Subcutaneous abdominal adipose tissue (tissue), 5 donors: ENCODE data around the gene CCNG2.
"Not testable (repeated sequence)": the region's sequence is repeated elsewhere in the genome, so short reads cannot be mapped to it uniquely, and the experiment has no call there.

ENCODE experiments used
- H3K27ac ChIP-seq: one replicate; pipeline ENCODE4 v1.7.0; 2013; ENCODE audit warnings: low read depth, mild to moderate bottlenecking, inconsistent platforms, low read length, moderate library complexity
- H3K27me3 ChIP-seq, 5 donors: one replicate each; pipeline ENCODE4 v1.7.0; 2013; ENCODE audit warnings: low read length in 5 of 5, inconsistent platforms in 1 of 5; ENCODE audit not compliant: control insufficient read depth in 5 of 5, insufficient read depth in 4 of 5
- H3K36me3 ChIP-seq, 5 donors: one replicate each; pipeline ENCODE4 v1.7.0; 2013; ENCODE audit warnings: low read length in 5 of 5; ENCODE audit not compliant: control insufficient read depth in 5 of 5, insufficient read depth in 5 of 5
- H3K4me1 ChIP-seq, 5 donors: one replicate each; pipeline ENCODE4 v1.7.0; 2013; ENCODE audit warnings: low read length in 5 of 5, mild to moderate bottlenecking in 3 of 5, moderate library complexity in 1 of 5; ENCODE audit not compliant: control insufficient read depth in 5 of 5, insufficient read depth in 5 of 5
- H3K4me3 ChIP-seq, 5 donors: one replicate each; pipeline ENCODE4 v1.7.0; 2013; ENCODE audit warnings: low read length in 5 of 5, low read depth in 1 of 5
- H3K9ac ChIP-seq, 5 donors: one replicate each; pipeline ENCODE4 v1.7.0; 2013; ENCODE audit warnings: low read length in 5 of 5, mild to moderate bottlenecking in 4 of 5, moderate library complexity in 3 of 5
- H3K9me3 ChIP-seq, 5 donors: one replicate each; pipeline ENCODE4 v1.7.0; 2013; ENCODE audit warnings: low read length in 5 of 5; ENCODE audit not compliant: control insufficient read depth in 5 of 5
- donor health status: healthy.
- donor health status: healthy.
- donor health status: healthy.
- donor health status: healthy.
- donor health status: healthy.

Gene CCNG2

DNA sequence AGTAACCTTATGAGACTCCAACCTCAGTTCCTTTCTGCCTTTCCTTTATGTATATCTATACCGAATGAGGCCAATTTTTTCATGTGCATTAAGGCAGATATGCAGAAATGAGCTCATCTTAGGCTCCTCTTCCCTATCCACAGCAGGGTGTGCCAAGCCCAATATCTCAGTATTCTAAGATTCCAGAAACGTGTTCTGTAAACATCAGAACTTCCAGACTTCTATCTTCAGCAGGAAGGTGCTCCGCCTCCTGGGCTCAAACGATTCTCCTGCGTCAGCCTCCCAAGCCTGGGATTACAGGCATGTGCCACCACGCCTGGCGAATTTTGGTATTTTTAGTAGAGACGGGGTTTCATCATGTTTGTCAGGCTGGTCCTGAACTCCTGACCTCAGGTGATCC, 31.0 kb upstream of the CCNG2 start:
- peaks cover 0 to 6% (median 0%) of the 10 kb centered on the region in 5 donors for H3K9me3 ChIP-seq
- H3K36me3 ChIP-seq = no peaks in the 10 kb centered on the region
- no peak overlapping the region for H3K9ac ChIP-seq
- peaks cover 0 to 3% (median 0%) of the 10 kb centered on the region in 5 donors for H3K27me3 ChIP-seq
- peaks cover 0 to 16% (median 3%) of the 10 kb centered on the region in 5 donors for H3K4me1 ChIP-seq
- no peak overlapping the region for H3K27ac ChIP-seq
- no peak overlapping the region for H3K4me3 ChIP-seq

DNA sequence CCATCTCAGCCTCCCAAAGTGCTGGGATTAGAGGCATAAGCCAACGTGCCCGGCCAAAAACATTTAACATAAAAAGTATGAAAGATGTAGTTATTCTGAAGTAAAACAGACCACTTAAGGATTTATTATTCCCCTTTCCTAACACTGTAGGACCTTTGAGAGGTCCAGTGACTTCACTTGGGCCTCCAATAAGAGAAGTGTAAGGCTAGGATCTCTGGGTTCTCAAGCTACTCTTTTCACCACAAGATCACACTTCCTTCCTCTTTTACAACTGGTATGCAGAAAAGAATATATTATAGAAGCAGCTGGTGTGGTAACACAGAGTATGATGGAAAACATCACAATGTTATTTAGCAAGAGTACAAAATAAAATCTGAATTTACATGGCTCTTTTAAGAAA, 30.2 kb upstream of the CCNG2 start:
- no peaks in the 10 kb centered on the region for H3K36me3 ChIP-seq
- peaks cover 0 to 16% (median 3%) of the 10 kb centered on the region in 5 donors for H3K4me1 ChIP-seq

DNA sequence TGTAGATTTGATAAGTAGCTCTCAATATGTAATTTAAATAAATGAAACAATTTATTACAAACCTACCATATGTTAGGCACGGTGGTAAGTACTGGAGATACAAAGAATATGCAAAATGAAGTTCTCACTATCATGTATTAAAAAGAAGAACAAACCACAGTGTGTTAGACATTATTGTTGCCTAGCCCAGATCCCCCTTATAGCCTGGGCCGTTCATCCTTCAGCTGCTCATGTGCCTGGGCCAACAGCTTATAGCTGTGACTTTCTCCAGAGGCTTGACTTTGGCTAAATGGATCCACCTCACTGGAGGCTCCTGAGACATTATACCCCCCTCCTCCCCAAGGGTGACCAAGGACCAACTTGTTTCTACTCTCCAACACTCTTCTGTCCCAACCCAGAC, 29.8 kb upstream of the CCNG2 start:
- H3K9me3 ChIP-seq = peaks cover 0 to 3% (median 0%) of the 10 kb centered on the region in 5 donors
- H3K27me3 ChIP-seq = no peaks in the 10 kb centered on the region
- peaks cover 0 to 16% (median 3%) of the 10 kb centered on the region in 5 donors for H3K4me1 ChIP-seq
- no peak overlapping the region for H3K4me3 ChIP-seq
- H3K36me3 ChIP-seq = no peaks in the 10 kb centered on the region
- no peak overlapping the region for H3K9ac ChIP-seq
- H3K27ac ChIP-seq = no peak overlapping the region

More for the DNA sequence above, 30.2 kb upstream of the CCNG2 start:
- H3K9me3 ChIP-seq = peaks cover 0 to 3% (median 0%) of the 10 kb centered on the region in 5 donors
- no peak overlapping the region for H3K4me3 ChIP-seq
- H3K27me3 ChIP-seq = peaks cover 0 to 1% (median 0%) of the 10 kb centered on the region in 5 donors
- no peak overlapping the region for H3K9ac ChIP-seq
- no peak overlapping the region for H3K27ac ChIP-seq

DNA sequence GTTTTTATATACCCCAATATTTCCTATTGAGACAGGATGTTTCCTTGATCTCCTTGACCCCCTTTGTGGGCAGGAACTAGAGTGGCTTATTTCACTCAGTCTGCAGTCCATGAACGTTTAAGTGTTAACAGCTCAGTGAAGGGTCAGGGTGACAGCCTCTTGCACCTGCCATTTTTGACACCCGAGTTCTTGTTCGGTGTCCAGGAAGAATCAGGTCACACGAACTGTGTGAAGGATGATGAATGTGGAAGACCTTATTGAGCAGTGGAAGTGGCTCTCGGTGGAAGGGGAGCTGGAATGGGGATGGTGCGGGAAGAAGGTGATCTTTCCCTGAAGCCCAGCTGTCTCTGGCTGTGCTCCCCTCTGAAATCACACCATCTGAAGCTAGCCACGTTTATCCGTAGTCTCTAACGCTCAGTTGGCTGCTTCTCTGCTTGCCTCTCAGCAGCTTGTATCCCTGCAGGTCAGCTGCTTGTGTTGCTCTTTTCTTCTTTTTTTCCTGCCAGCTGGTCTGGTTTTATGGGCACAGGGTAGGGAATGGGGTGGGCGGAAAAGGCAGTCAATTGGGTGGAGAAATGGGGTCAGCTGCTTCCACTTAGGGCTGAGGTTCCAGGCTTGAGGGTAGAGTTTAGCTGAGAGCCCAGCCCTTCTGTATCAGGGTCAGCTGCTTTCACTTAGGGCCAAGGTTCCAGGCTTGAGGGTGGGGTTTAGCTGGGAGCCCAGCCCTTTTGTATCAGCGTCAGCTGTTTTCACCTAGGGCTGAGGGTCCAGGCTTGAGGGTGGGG, 29.0 kb upstream of the CCNG2 start:
- no peaks in the 10 kb centered on the region for H3K36me3 ChIP-seq
- H3K9ac ChIP-seq = no peak overlapping the region
- no peak overlapping the region for H3K4me3 ChIP-seq
- no peak overlapping the region for H3K27ac ChIP-seq
- H3K4me1 ChIP-seq = peaks cover 0 to 16% (median 3%) of the 10 kb centered on the region in 5 donors
- peaks cover 0 to 3% (median 0%) of the 10 kb centered on the region in 5 donors for H3K9me3 ChIP-seq
- H3K27me3 ChIP-seq = no peaks in the 10 kb centered on the region

DNA sequence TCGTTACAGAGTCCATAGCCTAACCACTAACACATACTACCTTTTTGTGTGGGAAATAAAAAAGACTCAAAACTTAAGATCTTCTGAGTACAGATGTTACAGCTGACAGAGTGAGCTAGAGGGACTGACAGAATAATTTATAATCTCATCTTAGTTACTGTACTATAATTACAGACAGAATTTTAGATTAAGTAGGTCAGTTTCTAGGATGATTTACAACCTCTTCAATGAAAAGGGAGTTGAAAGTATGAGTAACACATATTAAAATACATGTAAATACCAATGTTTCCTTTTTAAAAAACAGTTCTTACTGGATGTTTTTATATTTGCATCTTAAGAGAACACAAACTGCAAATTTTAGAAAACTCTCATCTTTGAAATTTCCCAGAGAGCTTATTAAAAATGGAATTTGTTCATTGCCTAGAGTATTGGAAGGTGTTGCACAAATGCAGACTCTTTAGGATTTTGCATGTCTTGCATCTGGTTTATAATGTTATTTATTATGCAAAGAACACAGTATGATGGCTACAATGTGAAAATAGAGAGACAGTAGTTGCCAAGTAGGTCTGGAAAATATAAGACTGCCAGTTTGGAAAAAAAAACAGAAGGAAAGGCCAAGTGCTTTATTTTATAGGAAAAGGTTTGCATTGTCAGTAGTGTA, 24.2 kb upstream of the CCNG2 start:
- H3K36me3 ChIP-seq = no peaks in the 10 kb centered on the region
- H3K27me3 ChIP-seq = no peaks in the 10 kb centered on the region
- H3K4me1 ChIP-seq = peaks cover 0 to 7% (median 2%) of the 10 kb centered on the region in 5 donors
- no peak overlapping the region for H3K9ac ChIP-seq
- no peak overlapping the region for H3K27ac ChIP-seq
- H3K9me3 ChIP-seq = peaks cover 0 to 3% (median 0%) of the 10 kb centered on the region in 5 donors
- no peak overlapping the region for H3K4me3 ChIP-seq

DNA sequence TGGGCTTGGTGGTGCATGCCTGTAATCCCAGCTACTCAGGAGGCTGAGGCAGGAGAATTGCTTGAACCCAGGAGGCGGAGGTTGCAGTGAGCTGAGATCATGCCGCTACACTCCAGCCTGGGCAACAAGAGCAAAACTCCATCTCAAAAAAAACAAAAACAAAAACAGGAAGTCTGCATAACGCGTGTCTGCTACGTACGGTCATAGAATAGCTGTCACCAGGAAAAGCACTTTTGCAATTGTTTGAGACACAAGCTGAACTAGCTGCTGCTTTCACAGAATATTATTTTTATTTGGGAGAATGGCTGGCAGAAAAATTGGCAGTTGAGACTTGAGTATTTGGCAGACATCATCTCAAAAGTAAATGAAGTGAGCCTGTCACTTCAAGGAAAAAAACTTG, 19.6 kb upstream of the CCNG2 start:
- not testable (repeated sequence) for H3K27ac ChIP-seq, H3K4me3 ChIP-seq, H3K27me3 ChIP-seq, H3K36me3 ChIP-seq, H3K4me1 ChIP-seq, H3K9ac ChIP-seq, H3K9me3 ChIP-seq

DNA sequence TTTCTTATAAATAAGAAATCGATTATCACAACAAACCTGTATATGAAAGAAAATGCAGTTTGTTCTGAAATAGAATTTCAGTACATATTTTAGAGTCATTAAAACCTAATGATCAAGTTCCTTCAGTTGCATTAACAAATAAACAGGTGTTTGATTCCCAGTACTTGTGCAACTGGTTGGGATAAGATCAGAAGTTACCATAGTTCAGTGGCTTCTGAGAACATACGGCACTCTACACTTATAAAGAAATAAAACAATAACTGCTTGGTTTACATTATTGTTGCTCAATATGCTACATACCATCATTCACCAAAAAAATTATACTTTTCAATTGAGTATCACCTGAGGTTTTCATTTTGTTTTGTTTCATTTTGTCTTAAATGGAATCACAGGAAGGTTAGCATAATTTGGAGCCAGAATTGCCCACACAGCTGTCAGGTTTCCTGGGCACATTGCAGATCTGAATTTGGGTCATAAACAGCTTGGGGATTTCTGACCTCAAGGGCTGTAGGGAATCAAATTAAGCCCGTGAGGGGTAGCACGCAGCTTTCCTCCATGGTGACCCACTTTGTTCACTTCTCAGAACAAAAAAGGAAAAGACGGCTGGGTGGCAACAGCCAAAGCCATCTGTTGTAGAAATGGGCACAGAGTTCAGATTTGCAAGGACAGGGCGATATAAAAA, 14.9 kb upstream of the CCNG2 start:
- Histone ChIP-seq H3K27me3 (no peaks in the 10 kb centered on the region), H3K36me3 (no peaks in the 10 kb centered on the region), H3K9ac (no peak overlapping the region), H3K4me1 (peaks cover 4 to 15% (median 5%) of the 10 kb centered on the region in 5 donors), H3K27ac (no peak overlapping the region), H3K4me3 (no peak overlapping the region), H3K9me3 (no peaks in the 10 kb centered on the region)

DNA sequence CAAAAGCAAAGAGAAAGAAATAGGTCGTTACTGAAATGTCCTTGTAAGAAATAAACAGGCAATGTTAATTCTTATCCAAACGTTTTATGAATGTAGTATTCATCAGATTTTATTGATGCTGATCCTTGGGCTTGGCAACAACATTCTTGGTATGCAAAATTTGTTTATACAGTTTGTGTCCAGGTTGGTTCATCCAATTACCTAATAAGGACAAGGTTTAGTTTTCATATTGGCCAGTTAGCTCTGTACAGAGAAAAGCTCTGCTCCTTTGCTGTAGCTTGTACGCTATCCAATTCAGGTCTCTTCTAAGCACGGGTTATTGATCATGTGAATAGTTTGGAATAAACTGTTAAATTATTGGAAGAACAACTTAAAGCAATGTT, 14.4 kb upstream of the CCNG2 start:
- Histone ChIP-seq H3K27ac (no peak overlapping the region), H3K4me1 (peaks cover 4 to 12% (median 5%) of the 10 kb centered on the region in 5 donors), H3K36me3 (no peaks in the 10 kb centered on the region), H3K9me3 (no peaks in the 10 kb centered on the region), H3K27me3 (no peaks in the 10 kb centered on the region), H3K4me3 (no peak overlapping the region), H3K9ac (no peak overlapping the region)

DNA sequence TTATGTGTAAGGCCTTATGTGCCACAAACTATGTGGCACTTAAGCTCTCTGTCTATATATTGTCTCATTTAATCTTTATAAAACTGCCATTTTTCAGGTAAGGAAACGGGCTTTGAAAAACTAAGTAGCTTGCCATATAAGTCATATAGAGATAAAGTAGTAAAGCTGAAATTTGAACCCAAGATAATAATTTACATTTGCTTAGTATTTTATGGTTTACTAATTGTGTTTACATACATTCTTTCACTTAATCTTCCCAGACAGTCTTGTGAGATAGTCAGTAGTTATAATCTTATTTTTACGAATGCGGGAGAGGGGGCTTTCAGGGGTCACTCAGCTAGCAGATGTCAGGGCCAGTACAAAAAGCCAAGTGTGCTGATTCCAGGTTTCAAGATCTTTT, 13.9 kb upstream of the CCNG2 start:
- no peaks in the 10 kb centered on the region for H3K36me3 ChIP-seq
- H3K4me1 ChIP-seq = peaks cover 4 to 12% (median 5%) of the 10 kb centered on the region in 5 donors
- no peak overlapping the region for H3K9ac ChIP-seq
- H3K9me3 ChIP-seq = no peaks in the 10 kb centered on the region
- no peak overlapping the region for H3K27ac ChIP-seq
- H3K27me3 ChIP-seq = no peaks in the 10 kb centered on the region
- H3K4me3 ChIP-seq = no peak overlapping the region

DNA sequence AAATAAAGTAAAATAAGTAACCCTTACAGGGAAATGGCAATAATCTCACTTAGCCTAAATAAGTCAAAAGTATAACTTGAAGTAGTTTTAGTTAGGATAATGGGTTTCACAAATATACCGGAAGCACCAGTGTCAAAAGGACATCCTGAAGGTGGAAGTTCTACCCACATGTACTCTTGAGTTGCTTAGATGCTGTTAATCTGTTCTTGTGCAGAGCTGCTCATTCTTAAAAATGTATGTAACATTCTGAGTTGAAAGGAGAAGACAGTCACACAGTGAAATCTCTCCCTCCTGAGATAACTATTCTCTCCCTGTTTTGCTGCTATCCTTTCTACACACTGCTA, 11.2 kb upstream of the CCNG2 start:
- H3K9ac ChIP-seq = no peak overlapping the region
- no peak overlapping the region for H3K4me3 ChIP-seq
- H3K27ac ChIP-seq = no peak overlapping the region
- H3K27me3 ChIP-seq = no peaks in the 10 kb centered on the region
- no peaks in the 10 kb centered on the region for H3K36me3 ChIP-seq
- peaks cover 4 to 12% (median 5%) of the 10 kb centered on the region in 5 donors for H3K4me1 ChIP-seq
- no peaks in the 10 kb centered on the region for H3K9me3 ChIP-seq
